Thyroid gland (tissue), 4 donors: ENCODE data around the gene TTI1. TPM values are rescaled to one million over a fixed set of nuclear protein-coding genes. Genes with fewer than 3 reads are reported as not detected.

Experiments used
- DNase-seq, 2 donors: peaks; one replicate each; pipeline ENCODE4 v3.0.0-alpha.2; 2019
- H3K27ac ChIP-seq, 3 donors: fragments of 200-600 bp; sonication (generic); 1 replicate in 2 of 3; 2 replicates in 1 of 3; pipeline ENCODE4 v1.5.1; 2016 to 2019; ENCODE audit warnings: mild to moderate bottlenecking in 1 of 3, moderate library complexity in 1 of 3
- H3K27me3 ChIP-seq: fragments of 200-600 bp; sonication (generic); one replicate; pipeline ENCODE4 v1.5.1; 2019
- H3K36me3 ChIP-seq, 2 donors: fragments of 200-600 bp; sonication (generic); one replicate each; pipeline ENCODE4 v1.5.1; 2016 to 2019
- H3K4me1 ChIP-seq, 2 donors: fragments of 200-600 bp; sonication (generic); one replicate each; pipeline ENCODE4 v1.5.1; 2017 to 2019
- H3K4me3 ChIP-seq, 3 donors: fragments of 200-600 bp; sonication (generic); replicated peaks in 1 of 3; 1 replicate in 2 of 3; 2 replicates in 1 of 3; pipeline ENCODE4 v1.5.1; 2016; ENCODE audit warnings: mild to moderate bottlenecking in 1 of 3
- H3K9me3 ChIP-seq: fragments of 200-600 bp; sonication (generic); one replicate; pipeline ENCODE4 v1.5.1; 2017
- POLR2A ChIP-seq, 2 donors: fragments of 450-650 bp; IDR thresholded peaks; one replicate each; pipeline ENCODE4 v1.6.1; 2017; ENCODE audit warnings: antibody characterized with exemption in 2 of 2, mild to moderate bottlenecking in 2 of 2, moderate library complexity in 1 of 2
- WGBS, 2 donors: methylation state at CpG; one replicate each; pipeline ENCODE4 v1.1.5; 2017; 5-methylcytosine and 5-hydroxymethylcytosine counted together
- intact Hi-C: fragments of 100-400 bp; cut with DNase I; formaldehyde crosslinking; loops from one replicate; pipeline ENCODE4 v1.15.1; 2023
- total RNA-seq, 4 donors: library from RNA; depleted of rRNA; stranded (reverse); fragments of >200 nt; gene quantifications; one replicate each; pipeline ENCODE4 v1.2.3, GENCODE V29; 2016
- TF ChIP-seq, protein P1 (sequence below), 6 experiments: fragments of 200-600 bp in 3 of 6; fragments of 450-650 bp in 3 of 6; sonication (generic) in 3 of 6; IDR thresholded peaks; one replicate each; pipeline ENCODE4 v1.5.1; 2016 to 2019; ENCODE audit warnings: antibody characterized with exemption in 6 of 6, mild to moderate bottlenecking in 2 of 6, inconsistent platforms in 1 of 6, moderate library complexity in 1 of 6

The TTI1 gene
- total RNA-seq, 4 donors from 2014 or later = 23.0 to 45.0 (median 30.1) TPM

DNA sequence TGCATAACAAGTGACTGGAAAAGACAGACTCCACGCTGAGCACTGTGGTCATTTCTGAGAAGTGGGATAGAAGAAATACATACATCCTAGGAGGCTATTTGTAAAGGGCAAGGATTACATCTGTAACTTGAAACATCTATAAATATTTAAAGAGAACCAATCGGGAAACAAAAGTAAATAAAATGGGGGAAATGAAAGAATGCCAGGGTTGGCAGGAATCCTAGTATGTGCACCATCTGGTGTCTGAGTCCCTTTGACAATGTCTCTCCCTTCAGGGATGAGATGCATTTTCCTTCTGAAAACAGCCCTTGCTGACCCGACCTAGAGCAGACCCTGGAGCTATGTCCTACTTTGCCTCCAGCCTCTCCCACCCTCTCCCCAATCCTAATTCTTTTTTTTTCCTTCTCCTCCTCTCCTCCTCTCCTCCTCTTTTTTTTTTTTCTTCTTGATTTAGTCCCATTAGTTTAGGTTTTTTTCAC, 77.1 kb downstream of the TTI1 start:
- no peaks in the 10 kb centered on the region for H3K27me3 ChIP-seq
- WGBS, 2 donors = 46 to 50% methylated on average over 3 of the region's 3 CpGs
- no peak for DNase-seq

DNA sequence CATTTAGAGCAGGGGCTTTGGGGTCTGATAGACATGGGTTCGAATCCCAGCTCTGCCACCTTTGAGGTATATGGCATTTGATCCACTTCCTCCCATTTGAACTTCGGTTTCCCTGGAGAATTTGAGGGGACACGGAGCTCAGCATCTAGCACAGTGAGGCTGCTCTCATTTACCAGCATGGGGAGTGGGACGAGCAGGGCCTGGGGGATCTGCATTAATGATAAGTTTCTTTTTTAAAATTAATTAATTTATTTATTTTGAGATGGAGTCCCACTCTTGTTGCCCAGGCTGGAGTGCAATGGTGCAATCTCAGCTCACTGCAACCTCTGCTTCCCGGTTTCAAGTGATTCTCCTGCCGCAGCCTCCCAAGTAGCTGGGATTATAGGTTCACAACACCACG, 77.7 kb downstream of the TTI1 start:
- no peak for TF ChIP-seq POLR2A (IDR thresholded peaks at IDR 0.05)
- TF ChIP-seq, protein P1, sequence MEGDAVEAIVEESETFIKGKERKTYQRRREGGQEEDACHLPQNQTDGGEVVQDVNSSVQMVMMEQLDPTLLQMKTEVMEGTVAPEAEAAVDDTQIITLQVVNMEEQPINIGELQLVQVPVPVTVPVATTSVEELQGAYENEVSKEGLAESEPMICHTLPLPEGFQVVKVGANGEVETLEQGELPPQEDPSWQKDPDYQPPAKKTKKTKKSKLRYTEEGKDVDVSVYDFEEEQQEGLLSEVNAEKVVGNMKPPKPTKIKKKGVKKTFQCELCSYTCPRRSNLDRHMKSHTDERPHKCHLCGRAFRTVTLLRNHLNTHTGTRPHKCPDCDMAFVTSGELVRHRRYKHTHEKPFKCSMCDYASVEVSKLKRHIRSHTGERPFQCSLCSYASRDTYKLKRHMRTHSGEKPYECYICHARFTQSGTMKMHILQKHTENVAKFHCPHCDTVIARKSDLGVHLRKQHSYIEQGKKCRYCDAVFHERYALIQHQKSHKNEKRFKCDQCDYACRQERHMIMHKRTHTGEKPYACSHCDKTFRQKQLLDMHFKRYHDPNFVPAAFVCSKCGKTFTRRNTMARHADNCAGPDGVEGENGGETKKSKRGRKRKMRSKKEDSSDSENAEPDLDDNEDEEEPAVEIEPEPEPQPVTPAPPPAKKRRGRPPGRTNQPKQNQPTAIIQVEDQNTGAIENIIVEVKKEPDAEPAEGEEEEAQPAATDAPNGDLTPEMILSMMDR (IDR thresholded peaks at IDR 0.05) = no peak
- Histone ChIP-seq H3K4me3 (no peak overlapping the region), H3K36me3 (no peaks in the 10 kb centered on the region), H3K27me3 (no peaks in the 10 kb centered on the region), H3K9me3 (no peaks in the 10 kb centered on the region), H3K27ac (no peak overlapping the region), H3K4me1 (no peaks in the 10 kb centered on the region)
- WGBS, 2 donors = 80 to 85% methylated on average over 7 of the region's 7 CpGs
- intact Hi-C loops = no loop called here
- DNase-seq = no peak

More for the DNA sequence above, 77.1 kb downstream of the TTI1 start:
- intact Hi-C loops = no loop called here
- H3K9me3 ChIP-seq = no peaks in the 10 kb centered on the region
- H3K36me3 ChIP-seq = no peaks in the 10 kb centered on the region
- TF ChIP-seq POLR2A (IDR thresholded peaks at IDR 0.05) = no peak
- TF ChIP-seq, protein P1 (IDR thresholded peaks at IDR 0.05) = no peak
- no peak overlapping the region for H3K27ac ChIP-seq
- H3K4me1 ChIP-seq = no peaks in the 10 kb centered on the region
- no peak overlapping the region for H3K4me3 ChIP-seq

DNA sequence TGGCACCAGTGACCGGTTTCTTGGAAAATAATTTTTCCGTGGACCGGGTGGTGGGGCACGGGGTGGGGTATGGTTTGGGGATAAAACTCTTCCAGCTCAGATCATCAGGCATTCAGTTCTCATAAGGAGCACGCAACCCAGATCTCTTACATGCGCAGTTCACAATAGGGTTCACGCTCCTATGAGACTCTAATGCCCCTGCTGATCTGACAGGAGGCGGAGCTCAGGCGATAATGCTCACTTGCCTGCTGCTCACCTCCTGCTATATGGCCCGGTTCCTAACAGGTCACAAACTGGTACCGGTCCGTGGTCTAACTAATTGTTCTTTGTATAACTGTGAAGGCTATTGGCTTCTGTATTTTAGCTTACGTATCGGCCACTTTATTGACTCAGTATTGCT, 78.6 kb downstream of the TTI1 start:
- no peak for DNase-seq
- H3K4me1 ChIP-seq = no peaks in the 10 kb centered on the region
- TF ChIP-seq POLR2A (IDR thresholded peaks at IDR 0.05) = no peak
- TF ChIP-seq, protein P1 (IDR thresholded peaks at IDR 0.05) = no peak
- H3K27me3 ChIP-seq = no peaks in the 10 kb centered on the region
- H3K36me3 ChIP-seq = no peaks in the 10 kb centered on the region
- 76 to 79% methylated on average over 14 of the region's 14 CpGs for whole genome bisulfite sequencing, 2 donors
- no peaks in the 10 kb centered on the region for H3K9me3 ChIP-seq
- no peak overlapping the region for H3K4me3 ChIP-seq
- intact Hi-C loops = no loop called here
- H3K27ac ChIP-seq = no peak overlapping the region

GRCh38 chr20:37954190-37954589, 79.1 kb downstream of the TTI1 start:
- 89 to 91% methylated on average over 5 of the region's 5 CpGs for WGBS, 2 donors
- intact Hi-C loops = no loop called here
- H3K4me3 ChIP-seq = no peak overlapping the region
- TF ChIP-seq, protein P1 (IDR thresholded peaks at IDR 0.05) = no peak
- TF ChIP-seq POLR2A (IDR thresholded peaks at IDR 0.05) = no peak
- DNase-seq = no peak
- H3K9me3 ChIP-seq = no peaks in the 10 kb centered on the region
- H3K36me3 ChIP-seq = no peaks in the 10 kb centered on the region
- no peaks in the 10 kb centered on the region for H3K4me1 ChIP-seq
- no peaks in the 10 kb centered on the region for H3K27me3 ChIP-seq
- no peak overlapping the region for H3K27ac ChIP-seq

DNA sequence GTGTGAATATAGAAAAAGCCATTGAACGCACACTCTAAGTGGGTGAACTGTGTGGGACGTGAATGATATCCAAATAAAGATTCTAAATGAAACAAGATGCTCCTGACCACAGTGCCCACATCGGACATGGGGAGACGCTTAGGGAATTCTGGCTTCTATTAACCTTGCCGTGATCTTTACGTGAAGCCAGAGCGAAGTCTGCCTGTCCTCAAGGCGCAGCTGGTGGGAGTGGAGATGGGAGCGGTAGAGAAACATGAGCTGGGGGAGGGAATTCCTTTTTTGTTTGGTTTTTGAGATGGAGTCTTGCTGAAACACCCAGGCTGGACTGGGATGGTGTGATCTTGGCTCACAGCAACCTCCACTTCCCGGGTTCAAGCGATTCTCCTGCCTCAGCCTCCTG, 84.3 kb downstream of the TTI1 start:
- Histone ChIP-seq H3K4me1 (no peaks in the 10 kb centered on the region), H3K4me3 (no peak overlapping the region), H3K27ac (no peak overlapping the region), H3K36me3 (no peaks in the 10 kb centered on the region), H3K27me3 (no peaks in the 10 kb centered on the region), H3K9me3 (no peaks in the 10 kb centered on the region)
- TF ChIP-seq, protein P1 (IDR thresholded peaks at IDR 0.05) = no peak
- no peak for TF ChIP-seq POLR2A (IDR thresholded peaks at IDR 0.05)
- DNase-seq = no peak
- WGBS, 2 donors = 86 to 89% methylated on average over 11 of the region's 11 CpGs
- intact Hi-C loops = no loop called here
